Effector CD4-positive, alpha-beta T cell (primary cell): ENCODE data around the gene KMT2C.
"Not testable (repeated sequence)": the region's sequence is repeated elsewhere in the genome, so short reads cannot be mapped to it uniquely, and the experiment has no call there.

ENCODE experiments used
- DNase-seq: peaks from one replicate; pipeline ENCODE4 v3.0.0-alpha.2; 2020

KMT2C gene

DNA sequence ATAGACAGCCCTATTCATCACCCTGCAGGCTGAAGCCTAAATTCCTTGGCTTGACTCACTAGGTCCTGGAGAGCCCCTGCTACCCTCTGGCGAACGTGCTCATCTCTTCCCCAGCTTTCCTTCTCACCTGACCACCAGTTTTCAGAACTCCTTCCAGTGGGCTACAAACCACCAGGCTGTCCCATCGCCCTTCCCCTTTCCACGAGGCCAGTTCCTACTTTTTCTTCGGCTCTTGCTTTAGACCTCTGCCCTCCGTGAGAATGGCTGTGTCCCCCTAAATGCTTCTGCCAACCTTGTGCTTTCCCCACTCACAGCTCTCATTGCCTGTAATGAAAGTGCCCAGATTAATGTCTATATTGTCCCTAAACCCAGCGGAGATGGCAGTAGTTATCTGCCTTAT is 5.4 kb upstream of the KMT2C start:
- DNase-seq: not testable (repeated sequence)

DNA sequence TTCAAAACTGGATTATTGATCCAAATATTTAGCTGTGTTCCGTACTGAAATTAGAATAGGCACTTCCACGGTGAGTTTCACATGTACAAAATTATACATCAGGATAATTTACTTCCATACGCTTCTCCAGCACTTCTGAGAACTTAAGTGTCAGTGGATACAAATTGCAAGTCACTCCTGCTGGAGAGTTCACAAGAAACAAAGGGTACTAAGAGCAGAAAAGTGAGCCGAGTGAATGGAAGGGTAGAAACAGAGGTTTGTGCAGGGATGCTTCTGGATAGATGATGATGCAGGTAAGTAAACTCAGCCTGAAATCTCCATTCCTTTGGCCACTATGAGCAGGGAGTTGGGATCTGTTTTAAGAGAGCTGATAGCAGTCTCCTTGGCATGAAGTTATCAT is 2.2 kb upstream of the KMT2C start:
- DNase-seq: not testable (repeated sequence)

DNA sequence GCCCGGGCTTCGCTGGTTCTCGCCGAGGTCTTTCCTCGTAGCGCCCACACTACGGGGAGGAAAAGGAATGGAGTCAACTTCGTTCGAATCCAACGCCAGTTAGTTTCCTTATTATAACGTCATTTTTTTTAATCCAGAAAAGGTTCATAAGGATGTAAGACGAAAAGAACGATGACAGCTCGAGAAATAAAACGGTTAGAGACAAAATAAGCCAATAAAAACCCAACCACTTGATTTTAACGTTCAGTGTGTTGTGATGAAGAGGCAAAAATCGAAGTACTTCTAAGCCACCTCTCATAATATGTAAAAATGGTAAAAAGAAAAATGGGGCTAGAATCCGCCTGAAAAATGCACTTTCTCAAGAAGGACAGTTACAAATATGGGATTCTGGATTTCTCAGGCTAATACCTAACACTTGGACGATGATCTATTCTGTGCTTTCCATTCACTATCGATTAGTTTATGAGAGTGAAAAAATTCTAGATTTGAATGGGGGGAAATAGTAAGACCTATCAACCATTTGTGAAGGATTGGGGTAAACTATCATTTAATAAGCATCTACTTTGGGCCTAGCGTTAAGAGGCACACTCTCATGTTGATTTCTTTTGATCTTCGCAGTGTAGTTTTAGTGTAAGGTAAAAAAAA is 1.2 kb upstream of the KMT2C start:
- not testable (repeated sequence) for DNase-seq

- peak; percentile 86 for DNase-seq
These were observed 518 bp upstream of the KMT2C start for GRCh38 chr7:152436111-152436930.

GRCh38 chr7:152434511-152435383 is 1.1 kb downstream of the KMT2C start:
- peak; percentile 15 for DNase-seq

DNA sequence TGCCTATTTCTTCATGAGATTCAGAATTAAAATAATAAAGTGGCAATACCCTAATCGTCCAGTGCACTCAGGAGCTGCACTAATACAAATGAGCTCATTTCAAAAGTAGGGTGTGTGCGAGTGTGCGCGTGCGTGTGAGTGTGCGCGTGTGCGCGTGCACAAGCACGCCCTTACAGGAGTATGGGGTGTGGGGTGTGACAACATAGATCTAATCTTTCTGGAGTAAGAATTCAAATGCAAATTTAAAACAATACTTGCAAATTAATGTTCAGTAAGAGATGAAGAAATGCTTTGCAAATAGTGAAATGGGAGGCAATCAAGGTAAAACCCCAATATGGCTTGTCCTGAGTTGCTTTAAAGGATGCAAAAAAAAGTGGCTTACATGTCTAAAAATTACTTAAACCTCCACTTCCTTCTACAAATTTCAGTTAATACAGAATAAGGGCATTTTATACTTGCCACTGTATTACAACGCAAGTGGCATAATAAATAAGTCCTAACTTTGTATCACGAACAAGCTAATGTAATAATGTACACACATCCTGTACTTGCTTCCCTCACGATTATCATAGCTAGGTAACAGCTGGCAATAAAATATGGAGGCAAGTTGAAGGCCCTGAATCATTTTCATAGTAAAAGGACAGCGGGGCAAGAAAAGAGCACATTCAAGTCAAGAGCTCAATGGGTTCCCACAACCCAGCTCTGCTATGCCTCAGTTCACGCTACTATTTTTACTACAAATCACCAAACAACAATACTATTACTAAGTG is 1.9 kb downstream of the KMT2C start:
- DNase-seq: peak; percentile 51

GRCh38 chr7:152432735-152433134 is 3.1 kb downstream of the KMT2C start:
- DNase-seq: not testable (repeated sequence)

- DNase-seq: no peak
These were observed 4.9 kb downstream of the KMT2C start for GRCh38 chr7:152430854-152431253.

- not testable (repeated sequence) for DNase-seq
These were observed 5.7 kb downstream of the KMT2C start for GRCh38 chr7:152430118-152430517.

DNA sequence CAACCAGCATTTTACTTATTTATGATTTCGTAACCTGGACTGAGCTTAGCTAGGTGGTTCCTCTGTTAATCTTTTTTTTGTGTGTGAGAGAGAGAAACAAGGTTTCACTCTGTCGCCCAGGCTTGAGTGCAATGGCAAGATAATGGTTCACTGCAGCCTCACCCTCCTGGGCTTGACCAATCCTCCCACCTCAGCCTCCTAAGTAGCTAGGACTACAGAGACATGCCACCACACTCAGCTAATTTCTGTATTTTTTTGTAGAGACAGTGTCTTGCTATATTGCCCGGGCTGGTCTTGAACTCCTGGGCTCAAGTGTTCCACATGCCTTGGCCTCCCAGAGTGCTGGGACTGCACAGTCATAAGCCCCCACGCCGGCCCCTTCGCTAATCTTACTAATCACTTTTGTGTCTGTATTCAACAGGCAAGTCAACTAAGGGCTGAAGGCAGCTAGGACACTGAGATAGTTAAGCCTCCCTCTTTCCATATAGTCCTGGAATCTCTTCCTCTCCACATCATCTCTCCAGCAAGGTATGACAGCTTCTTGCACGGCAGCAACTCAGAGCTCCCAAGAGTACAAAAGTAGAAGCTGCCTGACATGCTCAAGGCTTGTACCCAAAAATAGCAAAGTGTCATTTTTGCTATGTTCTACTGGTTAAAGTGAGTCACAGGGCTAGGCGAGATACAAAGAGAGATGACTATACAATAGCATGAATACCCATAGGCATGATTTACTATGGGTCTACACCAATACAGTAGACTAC is 11.3 kb downstream of the KMT2C start:
- DNase-seq: no peak

DNA sequence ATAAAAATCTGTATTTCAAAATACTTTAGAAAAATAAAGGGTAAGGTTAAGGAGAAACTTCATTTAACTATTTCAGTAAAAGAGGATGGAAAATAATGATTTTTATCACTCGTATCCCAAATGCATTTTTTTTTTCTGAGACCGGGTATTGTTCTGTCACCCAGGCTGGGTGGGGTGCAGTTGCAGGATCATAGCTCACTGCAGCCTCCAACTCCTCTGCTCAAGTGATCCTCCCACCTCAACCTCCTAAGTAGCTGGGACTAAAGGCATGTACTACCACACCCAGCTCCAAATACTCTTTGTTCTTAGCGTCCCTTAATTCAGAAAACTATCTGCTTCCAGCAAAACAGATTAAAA is 11.8 kb downstream of the KMT2C start:
- no peak for DNase-seq

GRCh38 chr7:152423171-152423570 is 12.6 kb downstream of the KMT2C start:
- not testable (repeated sequence) for DNase-seq

GRCh38 chr7:152420950-152421349 is 14.9 kb downstream of the KMT2C start:
- not testable (repeated sequence) for DNase-seq

- no peak for DNase-seq
These were observed 16.1 kb downstream of the KMT2C start for GRCh38 chr7:152419473-152420429.

GRCh38 chr7:152414779-152415178 is 21.0 kb downstream of the KMT2C start:
- DNase-seq: no peak

DNA sequence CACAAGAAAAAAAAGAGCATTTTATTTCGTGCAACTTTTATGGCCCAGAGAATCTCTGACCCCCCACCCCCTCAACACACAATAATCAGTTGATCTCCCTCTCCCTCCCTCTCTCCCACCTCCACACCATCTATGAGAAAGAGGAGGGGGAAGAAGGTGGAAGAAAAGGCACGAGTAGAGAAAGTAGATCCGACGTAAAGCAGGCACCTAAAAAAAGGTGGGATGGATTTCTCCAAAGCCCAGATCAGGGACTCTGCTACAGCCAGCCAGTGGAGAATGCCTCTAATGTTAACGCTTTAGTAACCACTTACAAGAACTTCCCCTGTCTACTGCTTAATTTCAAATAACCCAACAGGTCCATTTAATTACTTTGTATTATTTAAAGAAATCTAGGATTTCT is 24.4 kb downstream of the KMT2C start:
- no peak for DNase-seq

GRCh38 chr7:152406491-152406890 is 29.3 kb downstream of the KMT2C start:
- DNase-seq: no peak

DNA sequence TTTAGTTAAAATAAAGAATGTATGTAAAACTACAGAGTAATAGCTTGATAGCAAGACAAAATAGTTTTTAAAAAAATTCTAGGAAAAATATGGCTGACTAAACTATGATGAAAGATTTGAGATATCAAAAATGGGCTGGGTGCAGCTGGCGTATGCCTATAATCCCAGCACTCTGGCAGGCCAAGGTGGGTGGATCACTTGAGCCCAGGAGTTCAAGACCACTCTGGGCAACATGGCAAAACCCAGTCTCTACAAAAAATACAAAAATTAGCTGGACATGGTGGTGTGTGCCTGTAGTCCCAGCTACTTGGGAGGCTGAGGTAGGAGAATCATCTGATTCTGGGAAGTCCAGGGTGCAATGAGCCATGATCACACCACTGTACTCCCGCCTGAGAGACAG is 29.8 kb downstream of the KMT2C start:
- DNase-seq: not testable (repeated sequence)

- DNase-seq: no peak
These were observed 32.1 kb downstream of the KMT2C start for GRCh38 chr7:152403726-152404125.
